Naive thymus-derived CD8-positive, alpha-beta T cell (primary cell): Measurements from ENCODE around the gene HIRA. TPM values are rescaled to one million over a fixed set of nuclear protein-coding genes. Genes with fewer than 3 reads are reported as not detected.
A peak's percentile ranks its signal among the peaks of the same experiment; 100 is the strongest.
"Not testable (repeated sequence)": the region's sequence is repeated elsewhere in the genome, so short reads cannot be mapped to it uniquely, and the experiment has no call there.

Experiments used
- ATAC-seq, 2 donors: fragments of 150-1000 bp; cut with Tn5 transposase in 1 of 2; sonication (Bioruptor Pico), chemical (Tn5 transposase) in 1 of 2; 1 replicate in 1 of 2; 2 replicates in 1 of 2; pipeline ENCODE4 v1.10.0; 2021; ENCODE audit warnings: mild to moderate bottlenecking in 2 of 2, moderate library complexity in 2 of 2
- POLR2A ChIA-PET: fragments of 350-600 bp; sonication (Branson Sonifier 250); formaldehyde crosslinking; loops from one replicate; lab custom pipeline; 2021; ENCODE audit warnings: antibody characterized with exemption; lab: Charles Lee
- DNase-seq, 10 donors: peaks; one replicate each; pipeline versions ENCODE4 v3.0.0 to v3.0.0-alpha.2; 2020 to 2022
- H3K27ac Mint-ChIP-seq, 10 donors: one replicate each; pipeline ENCODE4 v1.8.0; 2020 to 2022; ENCODE audit warnings: mild to moderate bottlenecking in 10 of 10, mixed read lengths in 10 of 10, moderate library complexity in 4 of 10, inconsistent platforms in 1 of 10
- H3K27me3 Mint-ChIP-seq, 5 donors: one replicate each; pipeline ENCODE4 v1.8.0; 2021 to 2022; ENCODE audit warnings: mixed read lengths in 5 of 5
- H3K36me3 Mint-ChIP-seq, 3 donors: one replicate each; pipeline ENCODE4 v1.8.0; 2020 to 2022; ENCODE audit warnings: mixed read lengths in 3 of 3, mild to moderate bottlenecking in 2 of 3, inconsistent platforms in 1 of 3
- H3K4me1 Mint-ChIP-seq, 4 donors: one replicate each; pipeline ENCODE4 v1.8.0; 2021 to 2022; ENCODE audit warnings: mixed read lengths in 4 of 4
- H3K4me3 Mint-ChIP-seq, 10 donors: one replicate each; pipeline ENCODE4 v1.8.0; 2020 to 2022; ENCODE audit warnings: mild to moderate bottlenecking in 10 of 10, mixed read lengths in 10 of 10, moderate library complexity in 6 of 10, inconsistent platforms in 1 of 10
- H3K9me3 Mint-ChIP-seq, 9 donors: one replicate each; pipeline ENCODE4 v1.8.0; 2020 to 2022; ENCODE audit warnings: mixed read lengths in 9 of 9, mild to moderate bottlenecking in 3 of 9, inconsistent platforms in 1 of 9, moderate library complexity in 1 of 9
- polyA plus RNA-seq, 3 donors: library from polyadenylated mRNA; unstranded; fragments of 300-500 nt; fragmentation: Illumina TruSeq; gene quantifications; one replicate each; pipeline ENCODE4 v1.2.3, GENCODE V29; 2021
- total RNA-seq, 8 experiments: library from RNA in 2 of 8; stranded (reverse) in 2 of 8; gene quantifications; one replicate each; pipeline ENCODE4 v1.2.3 and lab custom pipeline; 2021 to 2026

The HIRA gene
- total and polyA plus RNA-seq, 5 experiments from 2014 or later, result 1.5 to 25.0 (median 6.2) TPM

- POLR2A ChIA-PET, result no interaction called here
- no peak overlapping the region for H3K4me3 Mint-ChIP-seq
- H3K9me3 Mint-ChIP-seq, result peaks cover 14 to 53% (median 35%) of the 10 kb centered on the region in 9 donors
- H3K27me3 Mint-ChIP-seq, result no peaks in the 10 kb centered on the region
- H3K27ac Mint-ChIP-seq, result peak overlapping the region in 1 of 10 donors; percentile 19
- H3K4me1 Mint-ChIP-seq, result peaks cover 0 to 1% (median 0%) of the 10 kb centered on the region in 4 donors
- peaks cover 57 to 96% (median 88%) of the 10 kb centered on the region in 3 donors for H3K36me3 Mint-ChIP-seq
- DNase-seq (no peak), ATAC-seq (no peak)
Measured at GRCh38 chr22:19341500-19341899, 90.0 kb downstream of the HIRA start.

- H3K9me3 Mint-ChIP-seq, result peaks cover 17 to 87% (median 61%) of the 10 kb centered on the region in 9 donors
- DNase-seq (no peak), ATAC-seq (no peak)
- H3K4me1 Mint-ChIP-seq, result peaks cover 0 to 1% (median 0%) of the 10 kb centered on the region in 4 donors
- H3K36me3 Mint-ChIP-seq, result peaks cover 72 to 93% (median 88%) of the 10 kb centered on the region in 3 donors
- POLR2A ChIA-PET, result no interaction called here
- H3K27me3 Mint-ChIP-seq, result no peaks in the 10 kb centered on the region
- H3K4me3 Mint-ChIP-seq, result peak overlapping the region in 2 of 10 donors; percentile 5 to 6
- no peak overlapping the region for H3K27ac Mint-ChIP-seq
Measured at GRCh38 chr22:19337137-19337536, 94.4 kb downstream of the HIRA start.

- peaks cover 72 to 93% (median 88%) of the 10 kb centered on the region in 3 donors for H3K36me3 Mint-ChIP-seq
- H3K27me3 Mint-ChIP-seq, result no peaks in the 10 kb centered on the region
- no peak for ATAC-seq
- H3K9me3 Mint-ChIP-seq, result peaks cover 17 to 87% (median 63%) of the 10 kb centered on the region in 9 donors
- no peak for DNase-seq
- H3K4me3 Mint-ChIP-seq, result no peak overlapping the region
- peaks cover 0 to 1% (median 0%) of the 10 kb centered on the region in 4 donors for H3K4me1 Mint-ChIP-seq
- peak overlapping the region in 1 of 10 donors; percentile 48 for H3K27ac Mint-ChIP-seq
- POLR2A ChIA-PET, result no interaction called here
Measured at GRCh38 chr22:19336133-19337075, 95.1 kb downstream of the HIRA start.

GRCh38 chr22:19331975-19332374 is 99.6 kb downstream of the HIRA start:
- Mint-ChIP-seq H3K9me3 (peaks cover 9 to 67% (median 37%) of the 10 kb centered on the region in 9 donors), H3K36me3 (peaks cover 66 to 79% (median 78%) of the 10 kb centered on the region in 3 donors), H3K4me1 (no peaks in the 10 kb centered on the region), H3K27me3 (no peaks in the 10 kb centered on the region), H3K4me3 (no peak overlapping the region), H3K27ac (no peak overlapping the region)
- POLR2A ChIA-PET, result no interaction called here
- DNase-seq (no peak), ATAC-seq (no peak)

- Mint-ChIP-seq H3K27ac (no peak overlapping the region), H3K9me3 (peaks cover 9 to 63% (median 39%) of the 10 kb centered on the region in 9 donors), H3K4me3 (no peak overlapping the region), H3K4me1 (no peaks in the 10 kb centered on the region), H3K27me3 (no peaks in the 10 kb centered on the region), H3K36me3 (peaks cover 65 to 74% (median 73%) of the 10 kb centered on the region in 3 donors)
- DNase-seq, result no peak
- POLR2A ChIA-PET, result no interaction called here
- ATAC-seq, result no peak
Measured at GRCh38 chr22:19331474-19331873, 100.1 kb downstream of the HIRA start.

GRCh38 chr22:19330865-19331418 is 100.6 kb downstream of the HIRA start:
- H3K27ac Mint-ChIP-seq, result no peak overlapping the region
- H3K4me3 Mint-ChIP-seq, result no peak overlapping the region
- peaks cover 9 to 64% (median 43%) of the 10 kb centered on the region in 9 donors for H3K9me3 Mint-ChIP-seq
- ATAC-seq (no peak), DNase-seq (no peak)
- H3K27me3 Mint-ChIP-seq, result no peaks in the 10 kb centered on the region
- peaks cover 65 to 68% (median 68%) of the 10 kb centered on the region in 3 donors for H3K36me3 Mint-ChIP-seq
- POLR2A ChIA-PET, result interaction anchor here (0.5 kb wide), 1 partner anchor 18 kb away, joined by 3 read pairs; no protein-coding TSS in a partner anchor
- no peaks in the 10 kb centered on the region for H3K4me1 Mint-ChIP-seq

GRCh38 chr22:19330205-19330604 is 101.3 kb downstream of the HIRA start:
- Mint-ChIP-seq H3K9me3 (peaks cover 2 to 62% (median 37%) of the 10 kb centered on the region in 9 donors), H3K36me3 (peaks cover 59 to 62% (median 61%) of the 10 kb centered on the region in 3 donors), H3K4me3 (peak overlapping the region in 1 of 10 donors; percentile 50)
- H3K27me3 Mint-ChIP-seq, DNase-seq, H3K4me1 Mint-ChIP-seq, ATAC-seq, H3K27ac Mint-ChIP-seq, POLR2A ChIA-PET: not testable (repeated sequence)

- Mint-ChIP-seq H3K36me3 (peaks cover 54 to 57% (median 56%) of the 10 kb centered on the region in 3 donors), H3K27me3 (no peaks in the 10 kb centered on the region), H3K4me1 (no peaks in the 10 kb centered on the region), H3K4me3 (no peak overlapping the region), H3K9me3 (peaks cover 0 to 59% (median 30%) of the 10 kb centered on the region in 9 donors), H3K27ac (no peak overlapping the region)
- DNase-seq (no peak), ATAC-seq (no peak)
- POLR2A ChIA-PET, result interaction anchor here (0.7 kb wide), 2 partner anchors 18 to 22 kb away, joined by 4 read pairs; no protein-coding TSS in a partner anchor
Measured at GRCh38 chr22:19329454-19329853, 102.1 kb downstream of the HIRA start.

GRCh38 chr22:19325296-19325948 is 106.1 kb downstream of the HIRA start:
- POLR2A ChIA-PET, result interaction anchor here (0.6 kb wide), 1 partner anchor 44 kb away, joined by 3 read pairs; no protein-coding TSS in a partner anchor
- peaks cover 21 to 30% (median 22%) of the 10 kb centered on the region in 3 donors for H3K36me3 Mint-ChIP-seq
- peaks cover 0 to 36% (median 14%) of the 10 kb centered on the region in 9 donors for H3K9me3 Mint-ChIP-seq
- no peak for DNase-seq
- no peak overlapping the region for H3K4me3 Mint-ChIP-seq
- ATAC-seq, result no peak
- H3K27ac Mint-ChIP-seq, result no peak overlapping the region
- H3K27me3 Mint-ChIP-seq, result no peaks in the 10 kb centered on the region
- H3K4me1 Mint-ChIP-seq, result no peaks in the 10 kb centered on the region

GRCh38 chr22:19323420-19323819 is 108.1 kb downstream of the HIRA start:
- H3K27ac Mint-ChIP-seq, DNase-seq, POLR2A ChIA-PET, H3K4me1 Mint-ChIP-seq, H3K4me3 Mint-ChIP-seq, H3K27me3 Mint-ChIP-seq, ATAC-seq: not testable (repeated sequence)
- Mint-ChIP-seq H3K36me3 (peaks cover 2 to 22% (median 20%) of the 10 kb centered on the region in 3 donors), H3K9me3 (peaks cover 4 to 48% (median 12%) of the 10 kb centered on the region in 9 donors)

- Mint-ChIP-seq H3K4me1 (no peaks in the 10 kb centered on the region), H3K9me3 (peaks cover 5 to 53% (median 17%) of the 10 kb centered on the region in 9 donors), H3K4me3 (peak overlapping the region in 1 of 10 donors; percentile 2), H3K36me3 (peaks cover 0 to 27% (median 20%) of the 10 kb centered on the region in 3 donors), H3K27ac (no peak overlapping the region), H3K27me3 (no peaks in the 10 kb centered on the region)
- DNase-seq (no peak), ATAC-seq (no peak)
- POLR2A ChIA-PET, result no interaction called here
Measured at GRCh38 chr22:19321757-19322156, 109.8 kb downstream of the HIRA start.

- POLR2A ChIA-PET, H3K4me1 Mint-ChIP-seq, DNase-seq, ATAC-seq, H3K27me3 Mint-ChIP-seq, H3K4me3 Mint-ChIP-seq: not testable (repeated sequence)
- H3K9me3 Mint-ChIP-seq, result peaks cover 0 to 59% (median 18%) of the 10 kb centered on the region in 9 donors
- H3K27ac Mint-ChIP-seq, result peak overlapping the region in 1 of 10 donors; percentile 24
- peaks cover 0 to 25% (median 20%) of the 10 kb centered on the region in 3 donors for H3K36me3 Mint-ChIP-seq
Measured at GRCh38 chr22:19320136-19320535, 111.4 kb downstream of the HIRA start.
